Gastrocnemius medialis (tissue), 4 donors: ENCODE data around the gene ATP6V0E2.

Experiments used
- CTCF ChIP-seq, 5 experiments: fragments of 450-650 bp in 3 of 5; fragments of 200-600 bp in 2 of 5; sonication (generic) in 2 of 5; IDR thresholded peaks in 4 of 5; conservative IDR thresholded peaks in 1 of 5; 1 replicate in 4 of 5; 2 replicates in 1 of 5; pipeline ENCODE4 v1.5.1; 2016 to 2019; ENCODE audit warnings: antibody characterized with exemption in 5 of 5, mild to moderate bottlenecking in 3 of 5, moderate library complexity in 3 of 5
- POLR2A ChIP-seq, 2 donors: fragments of 450-650 bp; IDR thresholded peaks; one replicate each; pipeline ENCODE4 v1.6.1; 2017; ENCODE audit warnings: antibody characterized with exemption in 2 of 2, mild to moderate bottlenecking in 2 of 2, moderate library complexity in 2 of 2

DNA sequence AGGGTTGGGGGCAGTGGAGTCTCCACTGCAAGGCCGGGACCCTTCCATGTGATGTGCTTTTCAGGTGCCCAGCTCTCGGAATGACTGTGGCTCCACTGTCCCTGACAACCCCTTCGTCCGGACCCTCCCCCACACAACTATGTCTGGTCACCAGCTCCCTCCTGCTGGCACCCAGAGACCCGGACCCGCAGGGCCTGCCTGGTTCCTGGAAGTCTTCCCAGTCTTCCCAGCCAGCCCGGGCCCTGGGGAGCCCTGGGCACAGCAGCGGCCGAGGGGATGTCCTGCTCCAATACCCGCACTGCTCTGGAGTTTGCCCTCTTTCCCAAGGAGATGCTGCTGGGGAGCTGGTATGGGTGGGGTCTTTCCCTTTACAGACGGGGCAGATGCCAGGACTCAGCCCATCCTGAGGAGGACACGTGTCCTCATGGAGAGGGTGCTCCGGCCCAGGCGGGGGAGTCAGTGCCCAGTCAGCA is 5.5 kb downstream of the ATP6V0E2 start:
- TF ChIP-seq POLR2A (IDR thresholded peaks at IDR 0.05) (no peak), CTCF (IDR thresholded peaks at IDR 0.05 in 4 of 5, conservative IDR thresholded peaks at IDR 0.05 in 1 of 5) (no peak)
